Spleen (tissue), 11 donors: ENCODE data around the gene NDUFV2. TPM values are rescaled to one million over a fixed set of nuclear protein-coding genes. Genes with fewer than 3 reads are reported as not detected.

Experiments
- DNase-seq: peaks from one replicate; pipeline ENCODE4 v3.0.0-alpha.2; 2020
- H3K27ac ChIP-seq, 8 donors: fragments of 200-600 bp; sonication (generic) in 7 of 8; 1 replicate in 4 of 8; 2 replicates in 4 of 8; pipeline versions ENCODE4 v1.5.0 to v1.8.0; 2016 to 2021; ENCODE audit warnings: inconsistent platforms in 4 of 8, mild to moderate bottlenecking in 4 of 8, moderate library complexity in 1 of 8
- H3K27me3 ChIP-seq, 7 donors: fragments of 200-600 bp; sonication (generic) in 6 of 7; replicated peaks in 1 of 7; 1 replicate in 4 of 7; 2 replicates in 3 of 7; pipeline versions ENCODE4 v1.5.0 to v1.8.0; 2016 to 2021; ENCODE audit warnings: inconsistent platforms in 3 of 7, mild to moderate bottlenecking in 1 of 7
- H3K36me3 ChIP-seq, 6 donors: fragments of 200-600 bp; sonication (generic) in 5 of 6; 1 replicate in 4 of 6; 2 replicates in 2 of 6; pipeline versions ENCODE4 v1.5.0 to v1.8.0; 2016 to 2021; ENCODE audit warnings: inconsistent platforms in 2 of 6
- H3K4me1 ChIP-seq, 6 donors: fragments of 200-600 bp; sonication (generic) in 5 of 6; 1 replicate in 3 of 6; 2 replicates in 3 of 6; pipeline versions ENCODE4 v1.5.0 to v1.8.0; 2016 to 2021; ENCODE audit warnings: inconsistent platforms in 3 of 6
- H3K4me3 ChIP-seq, 8 donors: fragments of 200-600 bp; sonication (generic) in 7 of 8; 1 replicate in 4 of 8; 2 replicates in 4 of 8; pipeline versions ENCODE4 v1.5.0 to v1.8.0; 2016 to 2021; ENCODE audit warnings: inconsistent platforms in 4 of 8, mild to moderate bottlenecking in 4 of 8, moderate library complexity in 2 of 8
- H3K9me3 ChIP-seq, 8 donors: fragments of 200-600 bp; sonication (generic) in 7 of 8; 1 replicate in 4 of 8; 2 replicates in 4 of 8; pipeline versions ENCODE4 v1.5.0 to v1.8.0; 2016 to 2021; ENCODE audit warnings: inconsistent platforms in 4 of 8
- POLR2A ChIP-seq, 3 donors: fragments of 450-650 bp; IDR thresholded peaks; one replicate each; pipeline ENCODE4 v1.5.1; 2017; ENCODE audit warnings: antibody characterized with exemption in 3 of 3, mild to moderate bottlenecking in 1 of 3
- POLR2AphosphoS5 ChIP-seq, 3 donors: sonication (generic); formaldehyde crosslinking; IDR thresholded peaks; one replicate each; pipeline ENCODE4 v1.5.1; 2017; ENCODE audit warnings: antibody characterized with exemption in 3 of 3
- WGBS, 5 donors: extraction: QIAGEN DNeasy Blood & Tissue Kit in 3 of 5; methylation state at CpG; one replicate each; pipeline versions ENCODE4 v1.1.5 to v1.1.7; 2013 to 2018; 5-methylcytosine and 5-hydroxymethylcytosine counted together
- intact Hi-C: fragments of 100-400 bp; cut with DNase I; formaldehyde crosslinking; loops from one replicate; pipeline ENCODE4 v1.15.0; 2023; ENCODE audit warnings: low total_unique reads
- polyA plus RNA-seq, 3 donors: library from polyadenylated mRNA; stranded (reverse); fragments of 200-250 nt; gene quantifications; one replicate each; pipeline ENCODE4 v1.2.1, GENCODE V29; 2013
- total RNA-seq, 7 donors: library from RNA; depleted of rRNA in 3 of 7; stranded (reverse); fragments of >200 nt in 3 of 7; fragmentation: NEBNext Ultra II Directional in 4 of 7; extraction: Animal tissue kit (Norgen Biotek cat#: 25700) in 4 of 7; gene quantifications; one replicate each; pipeline versions ENCODE4 v1.1.0 to v1.2.1, GENCODE V29; 2016 to 2021
- TF ChIP-seq, protein P1 (sequence below), 11 experiments: fragments of 200-600 bp in 7 of 11; fragments of 450-650 bp in 4 of 11; sonication (generic) in 4 of 11; IDR thresholded peaks in 8 of 11; conservative IDR thresholded peaks in 3 of 11; 1 replicate in 7 of 11; 2 replicates in 4 of 11; pipeline versions ENCODE4 v1.4.0 to v1.8.0; 2016 to 2021; ENCODE audit warnings: antibody characterized with exemption in 11 of 11, inconsistent platforms in 4 of 11, mild to moderate bottlenecking in 1 of 11
- donor health status: healthy with polysubstance abuse.
- donor health status: DM: no; HTN: no; CAD: no; lungs with moderate emphysema.
- donor health status: DM: no; HTN: no; CAD: no.
- donor health status: Bipolar disorder and iron deficiency.
- donor health status: healthy.
- donor health status: DM: no; HTN: no; CAD: no.
- donor health status: DM: yes; HTN: yes; CAD: no.

Gene NDUFV2
- total and polyA plus RNA-seq, 10 donors = 89.8 to 175 (median 101) TPM

DNA sequence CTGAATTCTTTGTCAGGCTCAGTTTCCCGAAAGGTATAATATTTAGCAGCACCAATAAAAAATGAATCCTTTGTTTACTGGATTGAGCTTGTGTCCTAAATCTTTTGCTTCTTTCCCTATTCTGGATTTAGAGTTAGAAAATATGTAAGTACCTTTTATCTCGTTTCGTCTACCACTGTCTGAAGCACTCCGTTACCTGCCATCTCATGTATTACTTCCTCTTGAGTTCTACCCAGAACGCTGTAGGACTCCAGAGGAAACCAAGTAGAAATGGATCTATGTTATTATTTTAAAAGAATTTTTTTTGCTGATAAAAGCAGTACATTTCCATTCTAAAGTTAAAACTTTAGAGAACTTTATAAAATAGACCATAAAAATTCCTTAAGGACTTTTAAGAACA lies 47.6 kb downstream of the NDUFV2 start:
- Histone ChIP-seq H3K4me1 (peaks cover 58 to 100% (median 99%) of the 10 kb centered on the region in 6 donors), H3K27ac (peak overlapping the region in 3 of 8 donors; percentile 5 to 36 (median 6))
- intact Hi-C loops = loop anchor here (2.0 kb wide), 1 partner anchor 75 kb away; no protein-coding TSS in a partner anchor

DNA sequence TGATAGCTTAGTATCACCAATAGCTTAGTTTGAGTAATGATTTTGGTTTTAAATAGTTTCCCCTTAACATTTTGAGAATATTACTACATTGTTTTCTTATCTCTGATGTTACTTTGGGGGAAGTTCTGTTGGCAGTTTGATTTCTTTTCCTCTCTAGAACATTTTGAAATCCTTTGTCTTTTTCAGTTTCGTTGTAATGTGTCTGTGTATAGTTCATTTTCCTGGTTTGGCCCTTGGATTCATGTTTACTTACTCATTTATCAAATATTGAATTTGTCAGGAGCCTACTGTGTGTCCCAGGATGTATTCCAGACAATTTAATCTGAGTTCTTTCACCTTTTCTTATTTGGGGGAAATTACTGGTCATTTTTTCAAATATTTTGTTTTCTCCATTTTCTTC lies 50.8 kb downstream of the NDUFV2 start:
- H3K27ac ChIP-seq = peak overlapping the region in 6 of 8 donors; percentile 1 to 53 (median 34)
- no peaks in the 10 kb centered on the region for H3K9me3 ChIP-seq
- H3K27me3 ChIP-seq = no peaks in the 10 kb centered on the region
- 23 to 46% (median 38%) methylated on average over 1 of the region's 1 CpG for WGBS, 5 donors
- H3K36me3 ChIP-seq = no peaks in the 10 kb centered on the region
- intact Hi-C loops = no loop called here
- TF ChIP-seq POLR2A (IDR thresholded peaks at IDR 0.05) (no peak), POLR2AphosphoS5 (IDR thresholded peaks at IDR 0.05) (no peak)
- TF ChIP-seq, protein P1, sequence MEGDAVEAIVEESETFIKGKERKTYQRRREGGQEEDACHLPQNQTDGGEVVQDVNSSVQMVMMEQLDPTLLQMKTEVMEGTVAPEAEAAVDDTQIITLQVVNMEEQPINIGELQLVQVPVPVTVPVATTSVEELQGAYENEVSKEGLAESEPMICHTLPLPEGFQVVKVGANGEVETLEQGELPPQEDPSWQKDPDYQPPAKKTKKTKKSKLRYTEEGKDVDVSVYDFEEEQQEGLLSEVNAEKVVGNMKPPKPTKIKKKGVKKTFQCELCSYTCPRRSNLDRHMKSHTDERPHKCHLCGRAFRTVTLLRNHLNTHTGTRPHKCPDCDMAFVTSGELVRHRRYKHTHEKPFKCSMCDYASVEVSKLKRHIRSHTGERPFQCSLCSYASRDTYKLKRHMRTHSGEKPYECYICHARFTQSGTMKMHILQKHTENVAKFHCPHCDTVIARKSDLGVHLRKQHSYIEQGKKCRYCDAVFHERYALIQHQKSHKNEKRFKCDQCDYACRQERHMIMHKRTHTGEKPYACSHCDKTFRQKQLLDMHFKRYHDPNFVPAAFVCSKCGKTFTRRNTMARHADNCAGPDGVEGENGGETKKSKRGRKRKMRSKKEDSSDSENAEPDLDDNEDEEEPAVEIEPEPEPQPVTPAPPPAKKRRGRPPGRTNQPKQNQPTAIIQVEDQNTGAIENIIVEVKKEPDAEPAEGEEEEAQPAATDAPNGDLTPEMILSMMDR (IDR thresholded peaks at IDR 0.05 in 8 of 11, conservative IDR thresholded peaks at IDR 0.05 in 3 of 11) = no peak
- no peak overlapping the region for H3K4me3 ChIP-seq
- H3K4me1 ChIP-seq = peaks cover 43 to 96% (median 86%) of the 10 kb centered on the region in 6 donors
- DNase-seq = no peak

More for the DNA sequence above, 47.6 kb downstream of the NDUFV2 start:
- H3K36me3 ChIP-seq = no peaks in the 10 kb centered on the region
- no peaks in the 10 kb centered on the region for H3K9me3 ChIP-seq
- no peaks in the 10 kb centered on the region for H3K27me3 ChIP-seq
- WGBS, 5 donors = 35 to 51% (median 40%) methylated on average over 5 of the region's 5 CpGs
- TF ChIP-seq POLR2A (IDR thresholded peaks at IDR 0.05) (no peak), POLR2AphosphoS5 (IDR thresholded peaks at IDR 0.05) (no peak)
- TF ChIP-seq, protein P1 (IDR thresholded peaks at IDR 0.05 in 8 of 11, conservative IDR thresholded peaks at IDR 0.05 in 3 of 11) = no peak
- H3K4me3 ChIP-seq = no peak overlapping the region
- no peak for DNase-seq

DNA sequence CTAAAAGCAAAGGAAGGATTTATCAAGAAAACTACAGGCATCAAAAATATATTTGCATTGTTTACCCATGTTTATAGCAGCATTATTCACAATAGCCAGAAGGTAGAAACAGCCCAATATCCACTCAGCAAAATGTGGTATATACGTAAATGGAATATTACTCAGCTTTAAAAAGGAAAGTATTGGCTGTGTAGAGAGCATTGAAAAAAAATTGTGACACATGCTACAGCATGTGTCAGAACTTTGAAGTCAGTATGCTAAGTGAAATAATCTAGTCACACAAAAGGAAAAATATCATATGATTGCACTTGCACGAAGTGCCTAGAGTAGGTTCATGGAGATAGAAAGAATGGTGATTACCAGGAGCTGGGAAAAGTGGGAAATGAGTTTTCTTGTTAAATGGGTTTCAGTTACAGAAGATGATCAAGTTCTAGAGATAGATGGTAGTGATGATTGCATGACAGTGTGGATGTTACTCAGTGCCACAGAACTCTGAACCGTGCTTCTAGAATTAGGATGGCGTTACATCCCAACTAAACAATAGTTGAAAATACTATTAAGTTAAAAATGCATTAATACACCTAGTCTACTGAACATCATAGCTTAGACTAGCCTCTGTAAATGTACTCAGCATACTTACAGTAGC lies 54.2 kb downstream of the NDUFV2 start:
- whole genome bisulfite sequencing, 5 donors = 90 to 98% (median 94%) methylated on average over 4 of the region's 4 CpGs
- H3K27ac ChIP-seq = no peak overlapping the region
- no peaks in the 10 kb centered on the region for H3K27me3 ChIP-seq
- no peak for TF ChIP-seq POLR2AphosphoS5 (IDR thresholded peaks at IDR 0.05)
- TF ChIP-seq, protein P1 (IDR thresholded peaks at IDR 0.05 in 8 of 11, conservative IDR thresholded peaks at IDR 0.05 in 3 of 11) = no peak
- TF ChIP-seq POLR2A (IDR thresholded peaks at IDR 0.05) = no peak
- peaks cover 18 to 91% (median 67%) of the 10 kb centered on the region in 6 donors for H3K4me1 ChIP-seq
- H3K4me3 ChIP-seq = no peak overlapping the region
- intact Hi-C loops = no loop called here
- H3K36me3 ChIP-seq = peaks cover 0 to 16% (median 0%) of the 10 kb centered on the region in 6 donors
- no peaks in the 10 kb centered on the region for H3K9me3 ChIP-seq
- DNase-seq = no peak

DNA sequence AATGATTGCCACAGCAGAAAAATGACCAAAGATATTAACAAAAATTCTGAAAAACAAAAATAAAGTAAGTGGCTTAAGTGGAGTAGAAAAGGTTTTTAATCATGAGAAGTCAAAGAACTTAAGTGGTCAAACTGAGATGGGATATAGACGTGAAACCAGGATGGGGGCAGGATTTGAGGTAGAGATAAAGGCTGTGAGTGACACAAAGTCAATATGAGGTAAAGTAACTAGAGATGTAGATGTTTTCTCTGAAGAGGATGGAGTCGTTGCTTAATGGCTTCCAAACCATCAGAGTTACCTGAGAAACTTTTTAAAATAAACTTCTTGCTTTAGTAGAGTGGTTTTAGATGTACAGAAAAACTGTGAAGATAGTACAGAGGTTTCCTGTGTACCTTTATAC lies 55.3 kb downstream of the NDUFV2 start:
- whole genome bisulfite sequencing, 5 donors = 46 to 59% (median 55%) methylated on average over 2 of the region's 2 CpGs
- peaks cover 0 to 18% (median 3%) of the 10 kb centered on the region in 6 donors for H3K36me3 ChIP-seq
- DNase-seq = no peak
- intact Hi-C loops = no loop called here
- H3K27ac ChIP-seq = no peak overlapping the region
- H3K4me1 ChIP-seq = peaks cover 8 to 82% (median 57%) of the 10 kb centered on the region in 6 donors
- H3K9me3 ChIP-seq = peaks cover 0 to 10% (median 8%) of the 10 kb centered on the region in 8 donors
- H3K4me3 ChIP-seq = no peak overlapping the region
- no peaks in the 10 kb centered on the region for H3K27me3 ChIP-seq
- TF ChIP-seq POLR2AphosphoS5 (IDR thresholded peaks at IDR 0.05) (no peak), POLR2A (IDR thresholded peaks at IDR 0.05) (no peak)
- TF ChIP-seq, protein P1 (IDR thresholded peaks at IDR 0.05 in 8 of 11, conservative IDR thresholded peaks at IDR 0.05 in 3 of 11) = no peak
